ENCODE measurements around the gene AHNAK2.
"Not testable (repeated sequence)": the region's sequence is repeated elsewhere in the genome, so short reads cannot be mapped to it uniquely, and the experiment has no call there.

Gene AHNAK2

GRCh38 chr14:104956290-104956890 lies 21.8 kb downstream of the AHNAK2 start:
- DNase-seq (ENCODE audit: low read depth) = no peak
- no peak overlapping the region for H3K4me3 ChIP-seq (ENCODE audit: low read length)
- TF ChIP-seq CTCF (IDR thresholded peaks at IDR 0.05; ENCODE audit: insufficient read depth, low read depth, low read length, missing control alignments) = no peak

GRCh38 chr14:104955396-104955770 lies 22.8 kb downstream of the AHNAK2 start:
- no peak overlapping the region for H3K4me3 ChIP-seq (ENCODE audit: low read length)
- TF ChIP-seq CTCF (IDR thresholded peaks at IDR 0.05; ENCODE audit: insufficient read depth, low read depth, low read length, missing control alignments) = no peak
- no peak for DNase-seq (ENCODE audit: low read depth)

GRCh38 chr14:104954746-104955395 lies 23.3 kb downstream of the AHNAK2 start:
- no peak for TF ChIP-seq CTCF (IDR thresholded peaks at IDR 0.05; ENCODE audit: insufficient read depth, low read depth, low read length, missing control alignments)
- no peak for DNase-seq (ENCODE audit: low read depth)

GRCh38 chr14:104953896-104954656 lies 24.1 kb downstream of the AHNAK2 start:
- no peak overlapping the region for H3K4me3 ChIP-seq (ENCODE audit: low read length)
- DNase-seq (ENCODE audit: low read depth) = no peak
- no peak for TF ChIP-seq CTCF (IDR thresholded peaks at IDR 0.05; ENCODE audit: insufficient read depth, low read depth, low read length, missing control alignments)

More at GRCh38 chr14:104954746-104955395, 23.3 kb downstream of the AHNAK2 start:
- no peak overlapping the region for H3K4me3 ChIP-seq (ENCODE audit: low read length)

- no peak for DNase-seq (ENCODE audit: low read depth)
Observed at GRCh38 chr14:104953097-104953496, 25.1 kb downstream of the AHNAK2 start.

GRCh38 chr14:104951863-104952657 lies 26.1 kb downstream of the AHNAK2 start:
- not testable (repeated sequence) for H3K4me3 ChIP-seq (ENCODE audit: low read length); DNase-seq (ENCODE audit: low read depth)

More at GRCh38 chr14:104953097-104953496, 25.1 kb downstream of the AHNAK2 start:
- no peak overlapping the region for H3K4me3 ChIP-seq (ENCODE audit: low read length)
- no peak for TF ChIP-seq CTCF (IDR thresholded peaks at IDR 0.05; ENCODE audit: insufficient read depth, low read depth, low read length, missing control alignments)

GRCh38 chr14:104950701-104951100 lies 27.5 kb downstream of the AHNAK2 start:
- H3K4me3 ChIP-seq (ENCODE audit: low read length); DNase-seq (ENCODE audit: low read depth): not testable (repeated sequence)
